Right lobe of liver (tissue), 4 donors: Measurements from ENCODE around the gene RPL32.

Source experiments
- CTCF ChIP-seq, 4 donors: fragments of 200-600 bp in 3 of 4; fragments of 450-650 bp in 1 of 4; IDR thresholded peaks; one replicate each; pipeline versions ENCODE4 v1.5.1 to v1.8.0; 2016 to 2022; ENCODE audit warnings: antibody characterized with exemption in 4 of 4, mild to moderate bottlenecking in 2 of 4
- POLR2A ChIP-seq: fragments of 450-650 bp; IDR thresholded peaks from one replicate; pipeline ENCODE4 v1.6.1; 2017; ENCODE audit warnings: antibody characterized with exemption, mild to moderate bottlenecking
- donor health status: DM: no; HTN: no; CAD: no.
- donor health status: DM: no; HTN: no; CAD: no.
- donor health status: DM: no; HTN: yes; CAD: no.

GRCh38 chr3:12862387-12862786, 21.0 kb upstream of the RPL32 start:
- TF ChIP-seq CTCF (IDR thresholded peaks at IDR 0.05) (no peak), POLR2A (no peak)
